GM12891 (cell line): ENCODE data around the gene NSFL1C.

Experiments
- POLR2A ChIP-seq: IDR thresholded peaks from 2 replicates; pipeline ENCODE4 v1.6.1; 2011; ENCODE audit warnings: low read depth, low read length, control low read depth
- POLR2AphosphoS5 ChIP-seq: IDR thresholded peaks from 2 replicates; pipeline ENCODE4 v1.6.1; 2011; ENCODE audit warnings: low read depth, low read length, control low read depth
- POU2F2 ChIP-seq: IDR thresholded peaks from 2 replicates; pipeline ENCODE4 v1.6.1; 2011; ENCODE audit warnings: low read depth, mild to moderate bottlenecking, control low read depth, low read length, moderate library complexity

DNA sequence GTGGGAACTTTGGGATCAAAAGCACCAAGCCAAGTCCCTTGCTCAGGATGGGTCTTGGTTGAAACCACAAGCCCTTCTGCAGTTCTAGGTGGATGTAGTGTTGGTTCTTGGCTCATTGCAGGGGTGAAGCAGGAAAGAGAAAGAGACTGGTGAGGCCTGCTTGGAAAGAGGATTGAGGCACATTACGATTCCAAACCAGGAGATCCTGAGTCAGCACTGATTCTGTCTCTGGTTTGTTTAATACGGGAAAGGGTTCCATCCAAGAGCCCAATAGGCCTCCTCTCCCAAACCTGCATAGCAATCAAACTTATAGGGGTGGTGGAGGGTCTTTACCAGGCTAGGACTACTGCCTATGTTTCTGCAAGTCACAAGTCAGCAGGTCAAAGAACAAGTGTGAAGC, 24.3 kb downstream of the NSFL1C start:
- TF ChIP-seq POU2F2 (no peak), POLR2A (no peak), POLR2AphosphoS5 (no peak)
